ENCODE data around the gene STIL.
A peak's percentile ranks its signal among the peaks of the same experiment; 100 is the strongest.
"Not testable (repeated sequence)": the region's sequence is repeated elsewhere in the genome, so short reads cannot be mapped to it uniquely, and the experiment has no call there.

Gene STIL

DNA sequence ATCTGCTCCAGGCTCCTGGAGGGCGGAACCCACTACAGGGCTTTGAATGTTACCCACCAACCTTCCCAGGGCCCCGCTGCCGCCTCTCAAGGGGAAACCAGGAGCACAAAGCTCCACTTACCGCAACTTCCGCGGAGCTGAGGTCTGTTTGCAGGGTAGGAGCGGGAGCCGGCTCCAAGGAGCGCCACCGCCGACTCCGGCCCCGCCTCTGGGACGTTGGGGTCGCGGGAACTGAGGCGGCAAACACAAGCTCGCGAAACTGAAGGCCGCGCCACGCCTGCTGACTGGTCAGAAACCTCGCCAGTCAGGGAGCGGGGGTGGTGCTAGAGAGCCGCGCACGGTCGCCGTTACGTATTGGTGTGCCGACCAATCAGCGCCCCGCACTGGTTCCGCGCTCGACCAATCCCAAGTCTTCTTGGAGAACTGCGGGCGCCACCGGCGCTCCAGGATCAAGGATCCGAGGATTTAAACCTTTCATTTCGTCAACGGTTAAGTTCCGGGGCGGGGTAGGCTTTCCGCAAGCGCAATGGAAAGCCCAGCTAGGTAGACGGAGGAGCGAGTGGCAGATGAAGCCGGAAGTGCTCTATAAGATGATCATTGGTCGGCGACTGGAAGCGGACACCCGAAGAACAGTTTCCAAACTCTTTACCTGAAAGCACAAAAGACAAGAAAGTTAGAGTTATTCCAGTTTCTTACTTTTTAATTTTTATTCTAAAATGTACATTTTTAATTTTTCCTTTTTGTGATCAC lies at the start of gene STIL:
Gene STIL, minus strand, starts transcription at position 233 of the 750 bp plus-strand sequence. CDS start 3,828 bp downstream, outside the sequence.
- peak; percentile 97 for DNase-seq
- peak; percentile 99 for ATAC-seq

DNA sequence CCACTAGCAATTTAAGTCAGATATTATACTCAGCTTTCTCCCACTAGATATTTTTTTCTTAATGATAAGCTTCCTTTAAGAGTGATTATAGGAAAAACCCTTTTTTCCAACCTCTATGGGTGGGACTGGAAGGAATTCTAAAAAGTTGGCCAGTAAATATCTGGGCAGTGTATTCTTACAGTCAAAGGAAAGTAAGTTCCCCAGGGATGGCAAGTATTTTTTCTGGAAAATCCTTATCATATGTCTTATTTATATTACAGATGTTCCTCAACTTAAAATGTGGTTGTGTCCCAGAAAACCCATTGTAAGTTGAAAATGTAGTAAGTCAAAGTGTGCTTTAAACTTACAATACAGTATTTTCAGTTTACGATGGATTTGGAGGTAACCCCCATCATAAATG lies 48.9 kb upstream of the STIL start:
- no peak for ATAC-seq
- DNase-seq = no peak

DNA sequence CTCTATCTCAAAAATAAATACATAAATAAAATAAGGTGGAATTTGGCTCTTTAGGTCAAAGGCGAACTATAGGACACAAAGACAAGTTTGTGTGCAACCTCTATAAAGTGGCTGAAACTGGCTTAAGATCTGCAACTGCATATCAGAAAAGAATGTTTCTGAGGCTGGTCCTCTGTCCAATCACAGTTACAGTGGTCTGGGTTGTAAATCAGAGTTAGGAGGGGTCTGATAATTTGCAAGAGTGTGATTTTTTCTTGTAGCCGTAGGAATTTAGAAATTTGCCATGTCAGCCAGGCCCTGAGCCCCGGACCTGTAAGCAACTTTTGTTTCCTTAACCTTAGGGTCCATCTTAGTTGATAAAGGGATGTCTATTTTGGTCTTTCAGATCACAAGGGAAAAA lies 47.4 kb upstream of the STIL start:
- ATAC-seq (no peak), DNase-seq (no peak)

DNA sequence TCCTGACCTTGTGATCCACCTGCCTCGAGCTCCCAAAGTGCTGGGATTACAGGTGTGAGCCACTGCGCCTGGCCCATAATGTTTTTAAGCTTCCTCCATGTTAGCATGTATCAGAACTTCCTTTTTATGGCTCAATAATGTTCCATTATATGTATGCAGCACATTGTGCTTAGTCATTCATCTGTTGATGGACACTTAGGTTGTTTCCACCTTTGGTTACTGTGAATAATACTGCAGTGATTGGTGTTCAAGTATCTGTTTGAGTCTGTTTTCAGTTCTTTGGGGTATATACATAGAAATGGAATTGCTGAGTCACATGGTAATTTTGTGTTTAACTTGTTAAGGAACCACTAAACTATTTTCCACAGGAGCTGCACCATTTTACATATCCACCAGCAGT lies 37.4 kb upstream of the STIL start:
- no peak for DNase-seq
- ATAC-seq = peak; percentile 93

DNA sequence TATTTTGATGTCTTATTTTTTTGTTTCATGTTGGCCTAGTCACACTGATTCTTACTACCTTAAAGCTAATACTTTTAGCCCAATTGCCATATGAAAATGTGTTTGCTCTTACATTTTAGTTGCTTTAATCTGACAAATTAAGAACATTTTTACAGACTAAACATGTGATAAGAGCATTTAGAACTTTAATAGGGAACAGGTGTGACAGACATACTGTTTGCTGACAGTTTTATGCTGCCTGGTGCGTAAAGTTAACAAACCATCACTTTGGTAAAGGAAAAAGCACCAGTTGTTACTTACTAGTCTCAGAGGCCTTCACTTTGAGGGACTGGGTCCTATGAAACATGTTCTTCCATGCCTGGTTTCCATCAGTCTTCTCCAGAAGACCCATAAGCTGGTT lies 34.3 kb upstream of the STIL start:
- DNase-seq (no peak), ATAC-seq (no peak)

DNA sequence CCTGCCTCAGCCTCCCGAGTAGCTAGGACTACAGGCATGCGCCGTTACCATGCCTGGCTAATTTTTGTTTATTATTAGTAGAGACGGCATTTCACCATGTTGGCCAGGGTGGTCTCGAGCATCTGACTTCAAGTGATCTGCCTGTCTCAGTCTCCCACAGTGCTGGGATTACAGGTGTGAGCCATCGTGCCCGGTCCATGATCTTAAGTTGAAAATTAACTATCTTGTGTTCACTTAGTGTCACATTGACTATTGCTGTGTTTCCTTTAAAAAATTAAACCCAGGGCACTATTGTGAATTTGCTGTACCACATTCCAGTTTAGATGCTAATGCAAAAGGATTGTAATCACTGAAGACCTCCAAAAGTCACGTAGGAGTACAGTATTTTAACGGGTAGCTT lies 33.8 kb upstream of the STIL start:
- DNase-seq = no peak
- no peak for ATAC-seq

DNA sequence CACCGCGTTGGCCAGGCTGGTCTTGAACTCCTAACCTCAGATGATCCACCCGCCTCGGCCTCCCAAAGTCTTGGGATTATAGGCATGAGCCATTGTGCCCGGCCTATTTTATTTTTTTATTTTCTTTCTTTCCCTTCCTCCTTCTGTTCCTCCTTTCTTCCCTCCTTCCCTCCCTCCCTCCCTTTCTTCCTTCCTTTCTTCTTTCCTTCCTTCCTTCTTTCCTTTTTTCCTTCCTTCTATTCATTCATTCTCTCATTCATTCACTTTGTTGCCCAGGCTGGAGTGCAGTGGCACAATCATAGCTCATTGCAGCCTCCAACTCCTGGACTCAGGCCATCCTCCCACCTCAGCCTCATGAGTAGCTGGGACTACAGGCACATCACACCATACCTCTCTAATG lies 33.0 kb upstream of the STIL start:
- not testable (repeated sequence) for ATAC-seq, DNase-seq

DNA sequence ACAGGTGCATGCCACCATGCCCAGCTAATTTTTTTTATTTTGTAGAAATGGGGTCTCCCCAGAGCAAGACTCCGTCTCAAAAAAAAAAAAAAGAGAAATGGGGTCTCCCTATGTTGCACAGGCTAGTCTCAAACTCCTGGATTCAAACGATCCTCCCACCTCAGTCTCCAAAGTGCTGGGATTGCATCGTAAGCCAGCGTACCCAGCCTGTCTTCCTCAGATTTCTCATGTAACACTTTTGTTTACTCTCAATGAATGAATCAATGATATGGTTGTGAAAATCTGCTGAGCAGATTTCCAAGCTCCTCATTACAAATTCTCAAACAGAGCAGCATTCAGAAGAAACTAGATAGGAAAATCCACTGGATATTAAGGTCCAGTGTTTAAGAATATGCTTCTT lies 26.3 kb upstream of the STIL start:
- ATAC-seq = no peak

DNA sequence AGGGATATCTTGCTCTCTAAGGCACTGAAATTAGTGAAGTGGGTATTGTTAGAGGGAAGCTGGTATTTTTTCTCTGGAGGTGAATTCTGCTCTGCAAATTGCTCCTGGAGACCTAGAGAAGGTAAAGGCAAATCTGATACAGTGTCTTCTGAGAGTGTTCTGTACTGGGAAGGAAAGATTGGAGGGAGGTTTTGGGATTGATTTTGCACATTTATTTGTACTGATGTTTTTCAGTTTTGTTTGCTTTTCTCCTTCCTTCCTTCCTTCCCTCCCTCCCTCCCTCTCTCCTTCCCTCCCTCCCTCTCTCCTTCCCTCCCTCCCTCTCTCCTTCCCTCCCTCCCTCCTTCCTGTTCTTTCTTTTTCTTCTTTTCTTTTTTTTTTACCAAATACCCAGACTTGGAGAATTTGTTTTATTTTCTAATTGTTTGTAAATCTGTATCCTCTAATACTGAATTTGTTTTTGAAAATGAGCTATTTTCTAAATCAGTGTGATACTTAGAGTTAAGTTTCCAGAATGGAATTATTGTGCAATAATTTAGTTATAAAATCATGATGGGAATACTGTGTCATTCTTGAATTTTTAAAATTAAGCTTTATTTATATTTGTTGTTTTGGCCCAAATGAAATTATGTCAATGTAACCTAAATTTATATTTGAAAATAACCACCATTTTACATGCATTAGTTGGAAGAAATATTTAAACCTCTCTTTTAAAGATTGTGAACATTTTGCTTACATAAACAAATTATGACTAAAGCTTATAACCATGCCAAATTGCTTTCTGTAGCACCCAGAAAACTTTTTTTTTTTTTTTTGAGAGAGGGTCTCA lies 24.5 kb upstream of the STIL start:
- no peak for DNase-seq
- no peak for ATAC-seq

More for the DNA sequence above, 26.3 kb upstream of the STIL start:
- DNase-seq = no peak

DNA sequence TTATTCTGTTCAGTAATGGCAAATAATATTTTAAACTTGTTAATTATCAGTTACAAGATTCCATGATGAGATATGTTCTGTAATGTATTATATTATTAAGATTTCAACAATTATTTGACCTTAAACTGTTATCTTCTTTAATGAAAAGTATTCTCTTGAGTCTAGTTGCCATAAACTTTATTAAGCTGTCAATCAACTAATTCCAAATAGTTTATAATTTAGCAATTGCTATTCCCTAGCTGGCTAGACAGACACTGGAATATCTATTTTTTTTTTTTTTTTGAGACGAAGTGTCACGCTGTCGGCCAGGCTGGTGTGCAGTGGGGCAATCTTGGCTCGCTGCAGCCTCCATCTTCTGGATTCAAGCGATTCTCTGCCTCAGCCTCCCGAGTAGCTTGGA lies 23.4 kb upstream of the STIL start:
- DNase-seq (no peak), ATAC-seq (no peak)

DNA sequence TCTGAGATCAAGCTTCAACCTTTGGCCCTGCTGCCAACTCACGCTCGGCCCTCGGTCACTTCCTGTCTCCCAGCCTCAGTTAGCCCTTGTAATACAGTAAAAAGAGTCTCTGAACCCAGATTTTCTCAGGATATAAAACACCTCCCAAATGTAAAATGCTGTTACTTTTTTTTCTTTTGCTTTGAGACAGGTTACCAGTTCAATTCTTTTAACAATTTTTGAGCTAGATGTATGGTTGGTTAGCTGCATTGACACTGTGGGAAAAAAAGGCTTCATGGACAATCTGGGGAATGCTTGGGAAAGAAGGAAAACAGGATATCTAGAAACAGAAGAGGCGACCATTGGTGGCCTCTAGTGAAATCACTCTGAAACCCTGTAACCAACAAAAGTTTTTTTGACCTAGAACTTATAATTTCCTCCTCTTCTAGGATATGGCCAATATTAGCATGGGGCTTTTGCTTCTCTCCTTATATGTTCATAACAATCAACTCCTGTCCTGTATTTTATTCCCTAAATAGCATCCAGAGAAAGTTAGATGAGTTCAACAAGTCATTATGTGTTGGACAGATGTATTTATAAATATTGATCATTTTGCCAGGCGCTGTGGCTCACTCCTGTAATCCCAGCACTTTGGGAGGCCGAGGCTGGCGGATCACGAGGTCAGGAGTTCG lies 21.0 kb upstream of the STIL start:
- DNase-seq = no peak

DNA sequence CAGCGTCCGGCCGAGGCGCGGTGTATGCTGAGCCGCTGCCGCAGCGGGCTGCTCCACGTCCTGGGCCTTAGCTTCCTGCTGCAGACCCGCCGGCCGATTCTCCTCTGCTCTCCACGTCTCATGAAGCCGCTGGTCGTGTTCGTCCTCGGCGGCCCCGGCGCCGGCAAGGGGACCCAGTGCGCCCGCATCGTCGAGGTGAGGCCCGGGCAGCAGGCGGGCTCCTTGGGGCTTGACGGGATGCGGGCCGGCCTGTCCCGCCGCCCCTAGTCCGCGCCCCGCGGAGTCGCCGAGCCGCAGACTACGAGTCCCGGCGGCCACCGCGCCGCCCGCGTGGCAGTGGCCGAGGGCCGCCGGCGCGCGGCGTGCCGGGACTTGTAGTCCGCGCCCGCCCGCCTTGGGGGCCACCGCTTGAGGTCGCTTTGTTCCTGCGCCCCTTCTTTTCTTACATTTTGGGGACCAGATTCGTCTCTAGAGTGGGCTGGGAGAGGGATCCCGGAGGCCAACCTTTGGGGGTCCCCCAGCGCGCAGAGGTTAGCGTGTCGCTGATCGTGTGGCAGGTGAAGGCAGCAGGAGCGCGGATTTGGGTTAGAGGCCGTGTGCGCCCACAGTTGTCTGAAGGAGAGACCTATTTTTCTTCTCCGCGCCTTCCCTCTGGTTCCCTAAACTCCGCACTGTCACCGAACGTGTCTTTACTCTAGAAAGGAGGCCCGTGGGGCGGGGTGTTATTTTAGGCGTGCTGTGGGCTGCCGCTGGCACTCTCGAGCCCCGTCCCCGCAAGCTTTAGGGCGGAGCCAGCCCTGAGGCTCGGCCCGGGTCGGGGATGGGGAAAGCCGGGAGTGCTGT lies 20.2 kb upstream of the STIL start:
- DNase-seq (peak; percentile 82), ATAC-seq (peak; percentile 92)

More for the DNA sequence above, 21.0 kb upstream of the STIL start:
- ATAC-seq = no peak

DNA sequence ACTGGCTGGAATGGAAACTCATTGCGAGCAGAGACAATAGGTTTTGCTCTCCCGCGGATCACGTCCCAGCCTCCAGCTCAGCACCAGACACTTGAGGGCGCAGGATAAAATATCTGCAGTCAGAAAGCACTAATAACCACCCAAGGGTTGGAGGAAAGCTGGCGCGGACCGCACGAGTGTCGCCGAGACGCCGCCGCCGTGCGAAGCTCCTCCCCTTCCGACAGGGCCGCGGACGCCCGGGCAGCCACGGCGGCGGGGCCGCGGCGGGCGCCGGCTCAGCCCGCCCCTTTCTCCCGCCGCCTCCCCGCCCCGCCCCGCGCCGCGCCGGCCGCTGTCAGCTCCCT lies 19.6 kb upstream of the STIL start, which contains the start of gene CMPK1:
Gene CMPK1, plus strand, starts transcription at position 213 of the 344 bp plus-strand sequence. CDS start 156 bp downstream, outside the sequence.
- ATAC-seq = peak; percentile 80

DNA sequence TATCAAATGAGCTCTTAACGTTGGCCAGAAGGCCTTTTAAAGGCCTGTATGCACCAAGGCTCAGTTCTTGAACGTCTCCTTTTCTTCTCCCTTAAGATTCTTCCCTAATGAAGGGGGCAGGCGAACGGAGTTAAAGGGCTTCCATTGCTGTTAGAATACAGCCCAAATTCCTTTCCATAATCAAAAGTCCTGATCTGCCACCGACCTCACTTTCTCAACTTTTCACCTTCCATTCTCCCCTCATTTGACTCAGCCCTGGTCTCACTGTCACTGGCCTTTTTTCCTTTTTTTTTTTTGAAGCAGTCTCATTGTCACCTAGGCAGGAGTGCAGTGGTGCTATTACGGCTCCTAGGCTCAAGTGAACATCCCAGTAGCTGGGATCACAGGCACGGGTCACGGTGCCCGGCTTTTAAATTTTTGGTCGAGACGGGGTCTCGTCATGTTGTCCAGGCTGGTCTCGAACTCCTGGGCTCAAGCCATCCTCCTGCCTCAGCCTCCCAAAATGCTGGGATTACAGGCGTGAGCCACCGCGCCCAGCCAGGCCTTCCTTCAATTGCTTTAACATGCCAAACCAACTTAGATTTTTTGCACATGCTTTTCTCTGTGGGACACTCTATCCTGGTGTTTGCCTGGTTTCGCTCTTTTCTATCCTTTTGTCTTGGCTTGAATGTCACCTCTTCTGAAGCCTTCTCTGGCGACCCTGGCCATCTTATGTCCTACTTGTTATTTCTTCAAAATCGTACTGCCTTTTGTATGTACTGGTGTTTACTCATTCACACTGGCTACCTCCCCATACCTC lies 19.0 kb upstream of the STIL start:
- DNase-seq (no peak), ATAC-seq (no peak)

More for the DNA sequence above, 19.6 kb upstream of the STIL start, which contains the start of gene CMPK1:
- DNase-seq = peak; percentile 84

DNA sequence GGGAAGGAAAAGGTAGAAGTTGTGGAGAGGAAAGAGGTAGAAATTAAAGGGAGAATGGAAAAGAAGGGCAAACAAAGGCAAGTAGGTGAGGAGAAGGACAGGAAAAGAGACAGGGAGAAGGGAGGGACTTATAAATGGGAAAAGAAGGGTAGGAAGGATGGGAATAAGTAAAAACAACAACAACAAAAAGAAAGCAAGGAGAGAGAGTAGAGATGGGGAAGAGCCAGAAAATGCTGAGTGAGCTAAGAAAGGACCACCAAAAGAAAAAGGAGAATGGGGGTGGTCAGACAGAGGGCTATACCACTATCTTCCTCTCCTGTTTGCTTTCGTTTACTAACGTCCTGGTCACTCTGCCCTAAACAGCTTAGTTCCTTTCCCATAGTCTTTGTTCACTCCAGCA lies 17.9 kb upstream of the STIL start:
- ATAC-seq (no peak), DNase-seq (no peak)

DNA sequence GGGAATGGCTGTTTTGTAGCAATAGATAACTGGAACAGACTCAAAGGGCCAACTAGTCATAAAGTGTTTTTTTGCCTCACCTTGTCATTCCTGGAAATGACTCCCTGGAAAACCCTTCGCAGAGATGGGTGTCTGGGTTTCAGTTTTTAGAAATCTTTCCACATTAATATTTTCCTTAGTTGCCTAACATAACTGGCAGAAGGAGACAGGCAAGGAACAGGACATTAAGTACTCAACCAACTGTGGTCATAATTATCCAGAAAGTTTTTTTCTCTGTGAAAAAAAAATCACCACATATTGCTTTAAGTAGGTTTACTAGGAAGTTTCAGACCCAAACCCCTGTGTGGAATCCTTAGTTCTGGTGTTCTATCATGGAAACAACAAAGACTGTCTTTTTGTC lies 16.3 kb upstream of the STIL start:
- DNase-seq = no peak
- ATAC-seq = no peak

DNA sequence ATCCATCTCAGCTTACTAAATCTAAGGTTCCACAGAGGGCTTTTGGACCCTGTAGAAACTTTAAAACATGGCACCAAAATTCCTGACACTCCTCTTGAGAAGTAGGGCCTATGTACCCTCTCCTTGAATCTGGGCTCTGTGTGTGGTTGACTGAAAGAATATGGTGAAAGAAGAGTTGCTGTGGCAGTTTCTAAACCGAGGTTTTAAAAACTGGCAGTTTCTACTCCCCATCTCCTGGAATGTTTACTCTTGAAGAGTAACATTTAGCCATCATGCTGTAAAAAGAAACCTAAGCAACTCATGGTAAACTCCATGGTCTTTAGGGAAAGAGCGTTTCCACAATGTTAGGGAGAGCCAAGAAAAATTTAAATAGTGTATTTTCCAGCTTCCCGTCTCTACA lies 15.0 kb upstream of the STIL start:
- ATAC-seq (no peak), DNase-seq (no peak)

DNA sequence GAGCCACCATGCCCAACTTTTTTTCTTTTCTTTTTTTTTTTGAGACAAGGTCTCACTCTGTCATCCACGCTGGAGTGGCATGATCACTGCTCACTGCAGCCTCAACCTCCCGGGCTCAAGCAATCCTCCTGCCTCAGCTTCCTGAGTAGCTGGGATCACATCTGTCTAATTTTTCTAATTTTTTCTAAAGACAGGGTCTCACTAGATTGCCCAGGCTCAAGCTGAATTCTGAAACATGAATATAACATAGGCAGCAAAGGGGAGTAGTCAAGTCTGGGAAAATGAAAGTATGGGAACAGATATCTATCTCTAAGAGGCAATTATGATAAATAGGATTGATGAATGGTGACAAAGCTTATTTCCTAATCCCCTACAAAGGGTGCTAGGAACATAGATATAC lies 12.3 kb upstream of the STIL start:
- DNase-seq (no peak), ATAC-seq (no peak)

DNA sequence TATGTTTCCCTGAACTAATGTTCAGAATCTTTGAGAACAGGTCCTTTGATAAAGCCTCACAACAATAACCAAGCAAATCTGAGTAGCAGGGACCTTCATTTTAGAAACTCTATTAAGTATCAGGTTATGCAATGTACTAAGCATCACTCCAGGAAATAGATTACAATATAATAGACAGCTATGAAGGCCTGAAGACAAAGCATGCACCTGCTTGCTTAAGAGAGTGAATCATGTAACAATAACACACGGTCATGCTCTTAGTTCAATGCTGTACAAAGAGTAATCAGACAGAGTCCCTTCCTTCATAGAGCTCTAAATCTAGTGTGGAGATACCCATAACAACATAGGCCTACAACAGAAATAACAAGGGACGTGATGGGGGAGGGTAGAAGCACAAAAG lies 11.6 kb upstream of the STIL start:
- DNase-seq = no peak
- no peak for ATAC-seq

DNA sequence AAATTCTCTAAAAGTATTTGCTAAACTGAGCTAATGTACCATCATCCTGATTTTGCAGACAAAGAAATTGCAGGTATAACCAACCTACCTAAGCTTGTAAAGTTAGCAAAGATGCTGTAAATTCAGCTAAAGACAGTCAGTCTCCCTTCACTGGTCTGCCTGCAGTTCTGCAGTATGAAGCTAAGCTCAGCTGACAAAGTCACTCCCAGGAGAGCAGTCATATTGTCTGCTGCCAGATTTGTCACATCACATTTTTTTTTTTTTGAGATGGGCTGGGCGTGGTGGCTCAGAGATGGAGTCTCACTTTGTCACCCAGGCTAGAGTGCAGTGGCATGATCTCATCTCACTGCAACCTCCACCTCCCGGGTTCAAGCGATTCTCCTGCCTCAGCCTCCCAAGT lies 10.7 kb upstream of the STIL start:
- DNase-seq = no peak
- ATAC-seq = no peak

DNA sequence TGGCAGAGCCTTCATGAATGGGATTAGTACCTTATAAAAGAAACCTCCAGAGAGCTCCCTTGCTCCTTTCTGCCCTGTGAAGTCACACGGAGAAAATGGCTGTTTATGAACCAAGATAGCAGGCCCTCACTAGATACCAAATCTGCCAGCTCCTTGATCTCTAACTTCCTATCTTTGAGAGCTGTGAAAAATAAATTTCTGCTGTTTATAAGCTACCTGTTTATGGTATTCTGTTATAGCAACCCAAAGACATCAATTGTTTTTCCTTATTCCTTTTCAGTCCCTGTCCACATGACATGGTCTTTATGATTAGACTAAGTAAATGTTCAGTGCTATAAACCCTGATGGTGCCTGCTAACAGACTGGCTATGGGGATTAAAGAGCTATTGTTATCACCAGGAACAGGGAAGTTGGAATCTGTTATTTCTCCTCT lies 9.7 kb upstream of the STIL start:
- no peak for ATAC-seq
- DNase-seq = no peak

Measured in stimulated activated naive CD8-positive, alpha-beta T cell treated with anti-CD3 and anti-CD28 coated beads, Interleukin-15, Interleukin-2, amounts not matched to agents 100 U/mL and 50 U/mL, for 24 hours (primary cell).